Right ventricle myocardium superior (tissue), 1 donor: ENCODE results near the gene IL1RAPL2. TPM values are rescaled to one million over a fixed set of nuclear protein-coding genes. Genes with fewer than 3 reads are reported as not detected.
"Not testable (repeated sequence)": the region's sequence is repeated elsewhere in the genome, so short reads cannot be mapped to it uniquely, and the experiment has no call there.

Experiments used
- ATAC-seq: fragments of 200-7000 bp; cut with Tn5 transposase; one replicate; pipeline ENCODE4 v1.9.1; 2020; ENCODE audit warnings: mild to moderate bottlenecking; ENCODE audit not compliant: poor library complexity
- DNase-seq: peaks from one replicate; pipeline ENCODE4 v3.0.0-alpha.2; 2020
- intact Hi-C: fragments of 100-400 bp; cut with DNase I; formaldehyde crosslinking; loops from one replicate; pipeline ENCODE4 v1.11.2; 2022
- total RNA-seq: library from RNA; stranded (reverse); fragmentation: NEBNext Ultra II Directional; extraction: Animal tissue kit (Norgen Biotek cat#: 25700); gene quantifications from one replicate; pipeline ENCODE4 v1.2.1, GENCODE V29; 2021
- donor health status: DM: no; HTN: yes; CAD: no; lungs with severe emphysema.

IL1RAPL2 gene
- total RNA-seq, 1 donor from 2014 or later: not detected

GRCh38 chrX:104665691-104666090 is 99.7 kb downstream of the IL1RAPL2 start:
- intact Hi-C loops: no loop called here
- no peak for DNase-seq
- no peak for ATAC-seq

DNA sequence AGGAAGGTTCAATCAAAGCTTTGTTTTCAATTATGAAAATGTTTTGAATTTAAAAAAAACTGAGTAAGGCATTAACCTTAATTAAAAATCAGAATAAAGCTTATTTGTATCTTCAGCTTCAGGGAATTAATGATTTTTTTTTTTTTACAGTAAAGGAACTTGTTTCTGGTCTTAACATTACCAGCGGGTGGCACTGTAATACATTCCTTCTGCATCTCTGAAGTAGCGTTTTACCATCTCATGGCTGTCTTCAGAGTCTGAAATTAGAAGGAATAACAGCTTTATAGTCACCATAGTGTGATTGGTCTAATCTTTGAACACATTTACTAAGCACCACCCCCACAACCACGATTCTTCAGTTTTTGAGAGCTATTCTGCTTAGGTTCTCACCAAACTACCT is 102.6 kb downstream of the IL1RAPL2 start:
- intact Hi-C loops: no loop called here
- ATAC-seq (no peak), DNase-seq (no peak)

- no peak for ATAC-seq
- intact Hi-C loops: no loop called here
- no peak for DNase-seq
These were observed 103.1 kb downstream of the IL1RAPL2 start for GRCh38 chrX:104669063-104669462.

DNA sequence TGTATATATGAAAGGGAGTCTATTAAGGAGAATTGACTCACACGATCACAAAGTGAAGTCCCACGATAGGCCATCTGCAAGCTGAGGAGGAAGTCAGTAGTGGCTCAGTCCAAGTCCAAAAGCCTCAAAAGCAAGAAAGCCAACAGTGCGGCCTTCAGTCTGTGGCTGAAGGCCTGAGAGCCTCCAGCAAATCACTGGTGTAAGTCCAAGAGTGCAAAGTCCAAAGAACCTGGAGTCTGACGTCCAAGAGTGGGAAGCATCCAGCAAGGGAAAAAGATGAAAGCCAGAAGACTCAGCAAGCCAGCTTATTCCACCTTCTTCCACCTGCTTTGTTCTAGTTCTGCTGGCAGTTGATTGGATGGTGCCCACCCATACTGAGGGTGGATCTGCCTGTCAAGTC is 104.1 kb downstream of the IL1RAPL2 start:
- intact Hi-C loops: no loop called here
- DNase-seq (no peak), ATAC-seq (no peak)

DNA sequence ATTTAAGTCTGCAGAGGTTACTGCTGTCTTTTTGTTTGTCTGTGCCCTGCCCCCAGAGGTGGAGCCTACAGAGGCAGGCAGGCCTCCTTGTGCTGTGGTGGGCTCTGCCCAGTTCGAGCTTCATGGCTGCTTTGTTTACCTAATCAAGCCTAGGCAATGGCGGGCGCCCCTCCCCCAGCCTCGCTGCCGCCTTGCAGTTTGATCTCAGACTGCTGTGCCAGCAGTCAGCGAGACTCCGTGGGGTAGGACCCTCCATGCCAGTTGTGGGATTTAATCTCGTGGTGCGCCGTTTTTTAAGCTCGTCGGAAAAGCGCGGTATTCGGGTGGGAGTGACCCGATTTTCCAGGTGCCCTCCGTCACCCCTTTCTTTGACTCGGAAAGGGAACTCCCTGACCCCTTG is 111.5 kb downstream of the IL1RAPL2 start:
- intact Hi-C loops, ATAC-seq, DNase-seq: not testable (repeated sequence)

DNA sequence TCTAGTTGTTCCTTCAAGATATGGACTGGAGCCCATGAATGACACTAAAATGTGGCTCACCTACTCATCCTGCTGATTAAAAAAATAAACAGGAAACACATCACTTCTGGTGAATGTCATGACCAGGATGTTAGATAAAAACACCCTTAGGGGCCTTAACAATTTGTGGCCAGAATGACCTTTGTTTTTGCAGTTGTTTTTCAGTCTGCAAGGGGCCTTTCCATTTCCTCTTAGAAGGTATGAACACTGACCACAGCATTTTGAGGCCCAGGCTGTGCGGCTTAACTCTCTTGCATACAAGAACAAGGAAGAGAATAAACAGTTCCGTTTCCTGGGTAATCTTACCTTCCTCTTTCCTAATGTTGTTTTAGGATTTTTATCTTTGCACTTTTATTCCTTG is 113.2 kb downstream of the IL1RAPL2 start:
- DNase-seq: no peak
- no peak for ATAC-seq

GRCh38 chrX:104681214-104681613 is 115.2 kb downstream of the IL1RAPL2 start:
- ATAC-seq (no peak), DNase-seq (no peak)
- intact Hi-C loops: no loop called here

More for the DNA sequence above, 113.2 kb downstream of the IL1RAPL2 start:
- intact Hi-C loops: no loop called here

- ATAC-seq (no peak), DNase-seq (no peak)
- intact Hi-C loops: no loop called here
These were observed 118.1 kb downstream of the IL1RAPL2 start for GRCh38 chrX:104684077-104684476.

- intact Hi-C loops: no loop called here
- no peak for DNase-seq
- no peak for ATAC-seq
These were observed 129.6 kb downstream of the IL1RAPL2 start for GRCh38 chrX:104695593-104695992.

DNA sequence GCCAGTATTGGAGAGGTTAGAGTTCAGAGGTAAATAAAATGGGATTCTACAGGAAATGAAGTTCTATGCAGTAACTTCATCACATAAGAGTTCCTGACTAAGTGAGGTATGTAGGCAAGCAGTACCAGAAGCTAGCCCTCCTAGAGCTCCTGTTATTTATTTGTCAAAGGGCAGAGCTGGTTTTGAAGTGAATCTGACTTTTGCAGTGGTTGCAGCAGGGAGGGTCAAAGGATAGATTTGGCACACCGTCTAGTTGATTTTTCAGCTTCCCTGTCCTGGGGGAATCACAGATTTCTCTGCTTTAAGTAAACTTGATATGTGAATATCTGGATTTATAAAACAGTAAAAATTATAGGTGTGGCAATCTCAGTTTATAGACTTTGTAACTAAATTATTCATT is 130.7 kb downstream of the IL1RAPL2 start:
- DNase-seq (no peak), ATAC-seq (no peak)
- intact Hi-C loops: no loop called here

GRCh38 chrX:104697294-104697693 is 131.3 kb downstream of the IL1RAPL2 start:
- ATAC-seq: no peak
- intact Hi-C loops: no loop called here
- DNase-seq: no peak

DNA sequence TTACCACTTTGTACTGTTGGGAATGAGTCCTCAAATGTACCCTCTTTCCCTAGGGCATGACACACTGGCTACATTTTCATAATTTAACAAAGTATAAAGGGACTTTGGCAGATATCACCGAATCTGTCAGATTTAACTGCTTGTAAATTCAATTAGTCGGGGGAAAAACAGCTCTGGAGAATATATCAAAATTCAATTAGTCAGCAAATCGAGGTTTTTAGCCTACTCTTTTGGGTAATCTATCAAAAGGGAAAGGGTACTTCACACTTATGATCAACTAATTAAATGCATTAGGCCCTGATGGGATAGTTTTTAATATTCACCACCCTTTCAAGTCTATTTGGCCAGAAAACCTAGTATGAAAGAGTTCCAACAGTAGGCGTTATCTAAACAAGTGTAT is 141.0 kb downstream of the IL1RAPL2 start:
- intact Hi-C loops: no loop called here
- DNase-seq (no peak), ATAC-seq (no peak)

DNA sequence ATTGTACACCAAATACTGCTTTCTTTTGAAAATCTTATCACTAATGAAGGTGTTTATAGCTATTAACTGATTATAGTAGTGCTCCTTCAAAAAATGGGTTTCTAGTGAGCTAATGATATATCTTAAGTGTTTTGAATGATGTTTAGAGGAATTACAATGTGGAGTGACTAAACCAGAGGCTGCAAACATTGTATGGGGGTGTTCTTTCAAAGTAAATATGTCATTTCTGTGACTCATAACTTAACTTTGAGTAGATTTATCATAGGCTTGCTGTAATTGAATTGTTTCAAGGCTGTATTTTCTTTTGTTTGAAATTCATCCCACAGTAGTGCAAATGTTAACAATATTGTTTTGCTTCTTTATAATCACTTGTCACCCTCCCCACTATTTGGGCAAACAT is 141.6 kb downstream of the IL1RAPL2 start:
- ATAC-seq: no peak
- DNase-seq: no peak

DNA sequence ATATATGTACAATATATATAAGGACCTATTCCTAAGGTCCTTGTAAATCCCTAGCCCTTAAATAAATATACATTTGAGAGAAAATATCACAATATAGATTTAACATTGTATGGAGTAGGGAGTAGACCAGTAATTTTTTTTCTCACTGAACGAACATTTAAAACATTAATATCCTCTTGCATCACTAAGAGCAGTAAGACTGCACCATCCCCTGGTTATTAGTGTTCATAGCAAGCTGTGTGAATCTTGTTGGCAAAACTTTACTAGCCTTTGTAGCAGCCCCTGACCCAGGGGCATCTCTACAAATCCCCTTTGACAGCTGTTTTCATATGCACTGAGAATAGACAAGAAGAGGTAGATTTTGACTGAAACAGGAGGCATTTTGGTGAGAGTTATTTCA is 146.5 kb downstream of the IL1RAPL2 start:
- intact Hi-C loops: no loop called here
- DNase-seq: no peak

More for the DNA sequence above, 141.6 kb downstream of the IL1RAPL2 start:
- intact Hi-C loops: no loop called here

GRCh38 chrX:104721854-104722253 is 155.9 kb downstream of the IL1RAPL2 start:
- no peak for ATAC-seq
- intact Hi-C loops: no loop called here
- DNase-seq: no peak

More for the DNA sequence above, 146.5 kb downstream of the IL1RAPL2 start:
- ATAC-seq: no peak

GRCh38 chrX:104728456-104728855 is 162.5 kb downstream of the IL1RAPL2 start:
- ATAC-seq (no peak), DNase-seq (no peak)
- intact Hi-C loops: no loop called here

DNA sequence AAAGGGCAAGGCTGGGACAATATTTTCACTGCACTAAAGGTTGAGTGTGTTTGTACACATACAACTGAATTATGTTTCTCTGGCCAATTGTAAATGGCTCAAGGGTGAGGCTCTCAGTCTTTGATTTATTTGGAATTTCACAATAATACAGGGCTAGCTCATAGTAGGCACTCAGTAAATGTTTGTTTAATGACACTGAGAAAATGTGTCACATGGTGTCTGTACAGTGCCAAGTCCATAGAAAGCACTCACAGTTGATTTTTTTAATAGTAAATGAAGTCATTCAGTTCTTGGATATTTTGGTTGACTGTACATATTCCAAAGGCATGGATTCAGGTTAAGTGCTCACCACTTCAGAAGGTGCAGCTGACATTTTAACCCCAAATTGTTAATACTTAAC is 176.4 kb downstream of the IL1RAPL2 start:
- DNase-seq (no peak), ATAC-seq (no peak)
- intact Hi-C loops: no loop called here

DNA sequence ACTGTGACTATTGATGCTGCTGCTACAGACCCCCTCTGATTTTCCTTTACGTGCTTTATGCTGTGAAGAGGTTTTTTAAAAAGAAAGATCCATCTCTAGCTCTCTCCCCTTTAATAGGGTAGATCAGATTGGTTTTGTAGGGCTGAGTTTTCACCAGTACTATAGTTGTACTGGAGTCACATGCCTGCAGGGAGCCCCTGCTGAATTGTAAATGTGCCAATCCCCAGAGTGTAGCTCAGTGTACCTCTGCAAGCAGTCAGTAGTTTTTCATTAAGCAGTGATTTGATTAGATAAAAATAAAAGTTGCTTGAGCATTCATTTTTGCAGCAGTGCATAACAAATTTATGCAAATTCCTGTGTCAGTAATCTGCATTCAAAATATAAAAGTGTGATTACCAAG is 179.2 kb downstream of the IL1RAPL2 start:
- DNase-seq (no peak), ATAC-seq (no peak)
- intact Hi-C loops: no loop called here

- no peak for DNase-seq
- intact Hi-C loops: no loop called here
- no peak for ATAC-seq
These were observed 184.1 kb downstream of the IL1RAPL2 start for GRCh38 chrX:104749951-104750610.

GRCh38 chrX:104762641-104763040 is 196.6 kb downstream of the IL1RAPL2 start:
- ATAC-seq (no peak), DNase-seq (no peak)
- intact Hi-C loops: no loop called here

DNA sequence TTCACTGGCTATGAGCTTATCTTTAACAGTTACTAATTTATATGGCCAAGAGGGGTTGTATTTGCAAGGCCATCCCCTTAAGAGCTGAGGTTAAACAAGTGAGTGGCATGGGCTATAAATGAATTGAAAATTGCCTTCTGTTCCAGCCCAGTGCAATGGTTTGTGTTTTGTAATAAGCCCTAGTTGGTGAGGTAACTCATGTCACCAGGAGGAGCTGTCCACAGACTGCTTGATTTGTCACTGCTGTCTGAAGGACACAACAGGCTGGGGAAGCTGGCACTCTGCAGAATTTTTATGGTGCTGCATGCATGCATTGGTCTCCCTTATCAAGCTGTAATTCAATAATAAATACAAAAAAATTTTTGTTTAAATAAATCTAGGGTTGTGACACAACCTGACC is 223.8 kb downstream of the IL1RAPL2 start:
- DNase-seq (no peak), ATAC-seq (peak; percentile 55)
- intact Hi-C loops: no loop called here
